NCI-H1436 (cell line): ENCODE measurements around the gene OR10S1.
"Not testable (repeated sequence)": the region's sequence is repeated elsewhere in the genome, so short reads cannot be mapped to it uniquely, and the experiment has no call there.

Experiments
- DNase-seq: peaks from one replicate; lab custom pipeline; 2025; lab: John Stamatoyannopoulos, UW

OR10S1 gene, protein sequence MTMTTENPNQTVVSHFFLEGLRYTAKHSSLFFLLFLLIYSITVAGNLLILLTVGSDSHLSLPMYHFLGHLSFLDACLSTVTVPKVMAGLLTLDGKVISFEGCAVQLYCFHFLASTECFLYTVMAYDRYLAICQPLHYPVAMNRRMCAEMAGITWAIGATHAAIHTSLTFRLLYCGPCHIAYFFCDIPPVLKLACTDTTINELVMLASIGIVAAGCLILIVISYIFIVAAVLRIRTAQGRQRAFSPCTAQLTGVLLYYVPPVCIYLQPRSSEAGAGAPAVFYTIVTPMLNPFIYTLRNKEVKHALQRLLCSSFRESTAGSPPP

DNA sequence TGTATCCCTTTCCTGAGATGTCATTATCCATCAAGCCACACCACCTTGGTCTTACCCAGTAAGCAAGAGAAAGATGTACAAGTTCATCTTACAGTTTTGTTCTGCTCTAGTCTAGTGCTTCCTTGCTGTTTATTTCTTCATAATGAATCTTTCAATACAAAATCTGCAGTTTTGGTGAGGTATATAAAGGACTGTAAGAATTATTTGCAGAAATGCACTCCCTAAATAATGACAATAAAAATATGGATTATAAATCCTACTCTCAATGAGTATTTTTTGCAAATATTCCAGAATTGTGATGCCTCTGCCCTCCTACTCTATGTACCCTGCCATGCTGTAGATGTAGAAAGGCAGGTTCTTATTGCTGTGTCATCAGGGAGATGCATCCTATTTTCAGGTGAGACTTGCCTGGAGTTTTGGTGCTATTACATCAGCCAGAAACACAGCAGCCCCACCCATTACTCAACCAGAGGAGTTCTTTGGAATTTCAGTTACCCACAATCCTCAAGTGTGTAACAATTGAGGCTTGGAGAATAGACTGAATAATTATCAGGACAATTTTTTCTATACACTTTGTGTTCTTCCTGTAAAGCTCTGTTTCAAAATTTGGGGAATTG is at the start of gene OR10S1:
Gene OR10S1 (minus strand): TSS at position 51 of the 617 bp plus-strand sequence. CDS start 117 bp downstream, outside the sequence.
- no peak for DNase-seq

DNA sequence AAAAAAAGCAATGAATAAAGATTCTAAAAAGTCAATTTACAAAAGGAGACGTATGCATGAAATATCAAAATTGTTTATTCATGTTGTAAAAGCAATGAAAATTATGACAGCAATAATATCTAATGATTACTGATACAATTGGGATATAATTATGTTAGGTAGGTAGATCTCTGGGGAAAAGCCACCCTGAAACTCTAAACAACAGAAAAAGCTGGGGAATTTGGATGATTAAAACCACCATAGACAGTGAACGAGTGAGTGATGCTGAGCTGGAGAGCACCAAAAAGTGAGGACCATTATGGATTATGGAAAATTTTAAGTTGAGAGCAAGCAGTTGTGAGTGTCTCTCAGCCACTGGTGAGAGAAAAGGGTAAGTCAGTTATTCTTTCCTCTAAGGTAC is 48.9 kb upstream of the OR10S1 start, which contains the start of gene OR10G8:
Gene OR10G8 (plus strand): TSS at position 301 of the 400 bp plus-strand sequence. CDS start 2,825 bp downstream, outside the sequence.
- DNase-seq = no peak

DNA sequence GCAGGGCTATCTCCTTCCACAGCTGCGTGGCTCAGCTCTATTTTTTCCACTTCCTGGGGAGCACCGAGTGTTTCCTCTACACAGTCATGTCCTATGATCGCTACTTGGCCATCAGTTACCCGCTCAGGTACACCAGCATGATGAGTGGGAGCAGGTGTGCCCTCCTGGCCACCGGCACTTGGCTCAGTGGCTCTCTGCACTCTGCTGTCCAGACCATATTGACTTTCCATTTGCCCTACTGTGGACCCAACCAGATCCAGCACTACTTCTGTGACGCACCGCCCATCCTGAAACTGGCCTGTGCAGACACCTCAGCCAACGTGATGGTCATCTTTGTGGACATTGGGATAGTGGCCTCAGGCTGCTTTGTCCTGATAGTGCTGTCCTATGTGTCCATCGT is 38.3 kb upstream of the OR10S1 start:
- not testable (repeated sequence) for DNase-seq

DNA sequence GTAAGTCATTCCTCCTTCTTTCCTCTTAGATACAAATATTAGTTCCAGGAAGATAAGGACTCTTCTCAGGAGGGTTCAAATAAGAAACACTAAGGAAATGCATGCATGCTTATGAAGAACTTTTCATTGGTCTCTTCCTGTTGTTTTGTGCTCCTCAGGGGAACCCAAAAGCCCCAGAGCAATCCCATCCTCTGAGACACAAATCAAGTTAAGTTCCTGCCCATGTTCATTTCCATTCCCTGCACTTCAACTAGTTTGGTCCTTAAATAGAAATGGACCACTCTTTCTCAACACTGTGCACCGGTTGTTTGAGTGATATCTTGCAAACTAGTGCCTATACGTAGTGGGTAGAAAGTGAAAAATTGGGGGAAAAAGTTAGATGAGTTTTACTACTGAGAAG is 35.1 kb upstream of the OR10S1 start, which contains the start of gene OR10G4:
Gene OR10G4 (plus strand): TSS at position 301 of the 400 bp plus-strand sequence. CDS start 2,578 bp downstream, outside the sequence.
- DNase-seq = no peak

DNA sequence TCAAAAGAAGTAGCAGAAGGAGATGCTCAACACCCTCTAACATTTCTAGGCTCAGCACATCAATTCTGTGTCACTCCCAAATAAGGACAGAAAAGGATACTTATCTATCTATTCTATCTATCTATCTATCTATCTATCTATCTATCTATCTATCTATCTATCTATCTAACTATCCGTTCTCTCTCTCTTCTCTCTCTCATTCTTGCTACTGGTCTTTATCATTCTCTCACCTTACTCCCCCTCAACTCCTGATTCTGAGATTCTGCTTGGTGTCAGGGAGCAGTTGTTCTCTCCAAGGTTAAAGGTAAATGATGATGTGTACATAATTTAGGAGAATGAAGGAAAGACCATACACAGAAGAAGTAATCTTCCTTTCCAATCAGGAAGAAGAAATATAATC is 17.5 kb upstream of the OR10S1 start, which contains the start of gene OR10G6:
Gene OR10G6 (minus strand): TSS at position 43 of the 400 bp plus-strand sequence. CDS start 0 bp downstream, at position 43.
- DNase-seq = no peak

DNA sequence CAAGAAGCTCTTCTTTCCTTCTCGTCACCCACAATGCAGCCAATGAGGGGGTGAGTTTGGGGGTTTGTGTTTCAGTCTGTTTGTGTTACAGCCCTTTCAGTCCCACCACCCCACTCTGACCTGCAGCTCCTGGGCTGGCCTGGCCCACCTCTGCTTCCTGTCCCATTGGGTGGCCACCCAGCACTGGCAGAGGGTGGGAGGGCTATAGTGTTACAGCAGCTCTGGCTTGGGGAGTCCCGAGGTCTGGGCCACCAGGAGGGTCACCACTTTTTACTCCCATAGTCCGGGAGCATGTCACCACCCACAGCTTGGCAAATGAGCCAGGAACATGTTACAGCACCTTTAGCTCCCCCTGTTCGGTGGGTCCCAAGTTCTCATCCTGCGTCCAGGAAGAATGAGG is 1.7 kb upstream of the OR10S1 start:
- DNase-seq = no peak

DNA sequence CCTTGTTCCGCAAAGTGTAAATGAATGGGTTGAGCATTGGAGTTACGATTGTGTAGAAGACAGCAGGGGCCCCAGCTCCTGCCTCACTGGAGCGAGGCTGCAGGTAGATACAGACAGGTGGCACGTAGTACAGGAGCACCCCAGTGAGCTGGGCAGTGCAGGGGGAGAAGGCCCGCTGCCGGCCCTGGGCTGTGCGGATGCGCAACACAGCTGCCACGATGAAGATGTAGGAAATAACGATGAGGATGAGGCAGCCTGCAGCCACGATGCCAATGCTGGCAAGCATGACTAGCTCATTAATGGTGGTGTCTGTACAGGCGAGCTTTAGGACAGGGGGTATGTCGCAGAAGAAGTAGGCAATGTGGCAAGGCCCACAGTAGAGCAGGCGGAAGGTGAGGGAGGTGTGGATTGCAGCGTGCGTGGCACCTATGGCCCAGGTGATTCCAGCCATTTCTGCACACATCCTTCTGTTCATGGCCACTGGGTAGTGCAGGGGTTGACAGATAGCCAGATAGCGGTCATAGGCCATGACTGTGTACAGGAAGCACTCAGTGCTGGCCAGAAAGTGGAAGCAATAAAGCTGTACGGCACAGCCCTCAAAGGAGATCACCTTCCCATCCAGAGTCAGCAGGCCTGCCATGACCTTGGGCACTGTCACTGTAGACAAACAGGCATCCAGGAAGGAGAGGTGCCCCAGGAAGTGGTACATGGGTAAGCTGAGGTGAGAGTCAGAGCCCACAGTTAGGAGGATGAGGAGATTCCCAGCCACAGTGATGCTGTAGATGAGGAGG is 616 bp downstream of the OR10S1 start:
- no peak for DNase-seq

DNA sequence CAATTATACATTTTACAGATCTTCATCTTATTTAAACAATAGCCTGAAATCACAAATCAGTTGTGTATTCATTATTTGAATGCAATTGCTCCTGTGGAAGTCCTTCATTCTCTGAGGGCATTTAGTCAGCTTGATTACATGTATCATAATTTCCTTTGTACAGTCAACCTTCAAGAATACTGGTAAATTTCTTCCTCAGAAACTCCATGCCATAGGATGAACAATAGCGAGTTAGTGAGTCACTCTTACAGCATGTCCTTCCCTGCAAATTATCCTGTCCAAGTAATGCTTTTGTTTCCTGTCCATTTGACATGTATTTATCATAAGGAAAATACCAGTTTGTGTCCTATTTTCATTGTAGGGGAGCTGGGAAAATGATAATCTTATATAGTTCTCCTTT is 3.8 kb downstream of the OR10S1 start:
- no peak for DNase-seq

DNA sequence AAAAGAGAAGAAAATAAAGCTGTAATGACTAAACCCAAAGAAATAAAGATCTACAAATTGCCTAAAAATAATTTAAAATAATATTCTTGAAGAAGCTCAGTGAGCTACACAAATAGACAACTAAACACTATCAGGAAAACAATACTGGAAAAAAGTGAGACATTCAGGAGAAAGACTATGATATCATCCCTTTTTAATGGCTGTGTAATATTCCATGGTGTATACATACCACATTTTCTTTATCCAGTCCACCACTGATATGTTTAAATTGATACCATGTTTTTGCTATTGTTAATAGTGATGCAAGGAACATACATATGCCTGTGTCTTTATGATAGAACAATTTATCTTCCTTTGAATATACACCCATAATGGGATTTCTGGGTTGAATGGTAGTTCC is 20.8 kb downstream of the OR10S1 start:
- DNase-seq = no peak

DNA sequence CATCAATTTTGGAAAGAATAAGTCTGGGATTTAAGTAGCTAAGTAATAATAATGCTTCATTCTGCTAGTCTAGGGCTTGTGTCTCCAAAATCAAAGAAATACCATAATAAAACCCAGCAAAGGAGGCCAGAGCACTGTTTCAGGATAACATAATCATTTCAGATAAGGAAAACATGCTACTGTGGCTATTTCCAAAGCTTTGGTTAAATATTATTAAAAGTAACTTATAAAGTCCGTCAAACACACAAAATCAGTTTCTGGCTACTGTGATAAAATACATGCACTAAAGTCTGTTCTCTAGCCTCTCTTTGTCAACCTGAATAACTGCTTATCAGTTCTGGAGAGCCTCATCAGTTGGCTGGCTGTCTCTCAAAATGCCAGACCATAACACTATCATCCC is 32.4 kb downstream of the OR10S1 start:
- DNase-seq = no peak

DNA sequence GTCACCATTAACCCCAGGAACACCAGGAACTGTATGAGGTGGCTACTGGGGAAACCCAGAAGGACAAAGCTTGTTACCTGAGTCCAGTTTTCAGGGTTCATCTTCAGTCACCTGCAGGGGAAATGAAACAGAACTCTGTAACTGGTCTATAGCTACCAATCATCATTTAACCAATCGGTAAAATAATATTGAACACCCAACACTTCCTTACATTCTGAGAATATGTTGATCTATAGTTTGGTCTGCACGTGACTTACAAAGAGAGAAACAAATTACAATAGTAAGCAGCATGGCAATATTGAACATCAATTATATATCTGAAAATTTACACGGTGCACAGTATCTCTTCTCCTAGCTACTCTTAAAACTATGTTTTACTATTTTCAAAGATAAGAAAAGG is 33.8 kb downstream of the OR10S1 start, which contains the start of gene OR6T1:
Gene OR6T1 (minus strand): TSS at position 101 of the 400 bp plus-strand sequence. CDS start 0 bp downstream, at position 101.
- no peak for DNase-seq

DNA sequence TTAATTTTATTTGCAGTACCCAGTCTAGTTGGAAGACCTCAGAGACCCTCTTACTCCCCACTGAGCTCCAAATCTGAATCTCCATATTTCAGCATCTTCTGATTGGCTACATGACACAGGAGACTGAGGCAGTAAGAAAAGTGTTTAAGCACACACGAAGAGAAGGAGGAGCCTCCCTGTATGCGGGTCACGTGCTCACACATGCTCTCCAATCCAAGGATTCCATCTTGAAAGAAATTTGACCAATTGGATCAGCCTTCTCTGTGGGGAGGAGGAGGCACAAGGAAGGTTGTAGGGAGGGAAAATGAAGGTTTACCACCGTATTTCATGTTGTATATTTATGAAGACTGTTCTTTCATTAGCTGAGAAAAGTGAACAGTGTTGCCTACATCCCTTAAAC is 35.2 kb downstream of the OR10S1 start:
- DNase-seq = no peak

DNA sequence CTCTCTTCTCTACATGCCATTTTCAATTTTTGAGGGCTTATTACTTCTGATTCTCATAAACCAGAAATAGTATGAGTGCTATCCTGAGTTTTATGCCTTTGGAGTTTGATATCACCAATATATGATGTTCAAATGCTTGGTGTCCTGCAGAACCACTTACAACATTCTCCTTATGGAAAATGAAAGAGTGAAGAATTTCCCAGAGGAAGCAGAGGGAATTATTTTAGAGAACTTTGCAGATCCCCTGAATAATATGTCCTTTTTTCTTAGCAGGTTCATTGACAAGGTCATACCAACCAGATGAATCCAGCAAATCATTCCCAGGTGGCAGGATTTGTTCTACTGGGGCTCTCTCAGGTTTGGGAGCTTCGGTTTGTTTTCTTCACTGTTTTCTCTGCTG is 38.3 kb downstream of the OR10S1 start, which contains the start of gene OR4D5:
Gene OR4D5 (plus strand): TSS at position 301 of the 400 bp plus-strand sequence. CDS start 0 bp downstream, at position 301.
- DNase-seq = no peak
